GM21786 (cell line): ENCODE measurements around the gene KANSL1.
"Not testable (repeated sequence)": the region's sequence is repeated elsewhere in the genome, so short reads cannot be mapped to it uniquely, and the experiment has no call there.

Source experiments
- ATAC-seq: cut with Tn5 transposase; IDR thresholded peaks from one replicate; pipeline ENCODE4 v1.9.1; 2021; ENCODE audit not compliant: unreplicated experiment

The KANSL1 gene

DNA sequence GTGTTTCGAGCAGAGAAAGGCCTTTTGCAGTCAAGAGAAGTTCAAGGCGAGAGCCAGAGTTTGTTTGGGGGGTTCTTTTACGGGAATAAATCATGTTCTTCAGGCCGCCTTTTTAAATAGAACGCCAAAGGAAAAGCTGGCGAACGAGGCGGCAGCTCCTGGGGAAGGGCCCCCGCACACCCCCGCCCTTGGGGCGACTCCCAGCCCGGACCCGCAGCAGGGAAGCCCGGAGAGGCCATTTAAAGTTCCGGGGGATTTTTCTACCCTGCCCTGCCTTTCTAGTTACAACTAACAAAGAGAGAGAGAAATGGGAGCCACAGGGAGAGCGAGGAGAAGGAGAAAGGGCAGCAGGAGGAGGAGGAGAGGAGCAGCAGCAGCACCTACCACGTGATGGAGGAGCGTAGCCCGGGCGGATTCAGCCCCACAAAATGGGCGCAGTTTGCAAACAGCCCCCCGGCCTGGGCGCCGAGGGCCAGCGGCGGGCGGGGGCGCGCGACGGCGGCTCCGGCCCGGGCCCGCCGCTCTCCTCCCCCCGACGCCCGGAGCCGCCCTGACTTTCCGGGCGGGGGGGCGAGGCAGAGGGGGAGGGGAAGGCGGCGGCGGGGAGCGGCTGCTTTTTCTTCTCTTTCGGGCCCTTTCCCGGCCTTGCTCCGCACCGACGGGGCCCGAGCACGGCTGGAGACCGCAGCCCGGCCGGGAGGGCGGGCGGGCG lies 634 bp downstream of the KANSL1 start:
- ATAC-seq: peak; percentile 27

DNA sequence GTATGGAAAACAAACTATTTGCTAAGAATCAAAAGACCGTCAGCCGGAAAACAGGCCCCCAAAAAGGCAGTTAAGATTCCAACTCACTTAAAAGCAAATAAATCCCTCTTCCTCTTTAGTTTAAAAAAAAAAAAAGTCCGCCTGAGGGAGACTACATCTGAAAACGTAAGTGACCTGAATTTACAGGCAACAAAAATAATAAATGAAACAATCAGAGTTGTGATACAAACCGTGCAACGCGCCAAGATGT lies 1.1 kb downstream of the KANSL1 start:
- no peak for ATAC-seq

DNA sequence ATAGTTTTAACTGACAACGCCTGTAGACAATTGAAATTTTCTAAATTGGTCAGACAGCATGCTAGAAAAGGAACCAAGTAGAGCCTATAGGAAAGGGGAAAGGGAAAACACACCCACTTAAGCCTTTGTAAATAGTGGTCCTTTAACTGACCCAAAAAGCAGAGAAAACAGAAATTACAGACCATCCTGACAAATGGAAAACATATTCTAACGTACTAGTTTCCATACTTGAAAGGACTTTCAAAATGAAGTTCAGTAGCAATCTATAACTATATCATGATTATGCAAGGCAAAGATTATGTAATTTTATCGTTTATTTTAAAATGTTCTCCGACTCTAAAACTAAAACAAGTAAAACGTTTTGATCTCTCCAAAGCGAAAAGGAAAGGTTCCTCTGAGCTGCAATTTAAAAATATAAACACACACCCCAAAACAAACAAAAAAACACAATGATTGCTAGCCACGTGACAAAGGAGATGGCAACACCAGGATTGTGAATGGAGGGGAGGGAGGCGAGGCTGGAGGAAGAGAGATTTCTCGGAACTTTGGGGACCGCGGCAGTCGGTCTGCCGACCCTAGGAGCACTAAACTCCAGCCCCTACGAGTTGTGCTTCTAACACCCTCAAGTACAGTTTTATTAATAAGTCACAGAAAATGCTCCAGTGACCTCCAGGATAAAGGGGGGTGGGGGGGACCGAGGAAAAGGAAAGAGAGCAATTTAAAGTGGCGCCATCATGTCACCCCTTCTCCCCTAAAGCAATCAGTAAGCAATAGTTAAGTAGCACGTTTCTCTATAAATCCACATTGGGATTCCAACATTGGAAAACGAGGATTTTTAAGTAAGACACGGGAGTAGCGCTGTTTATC lies 1.7 kb downstream of the KANSL1 start:
- no peak for ATAC-seq

GRCh38 chr17:46190763-46191162 lies 2.5 kb downstream of the KANSL1 start:
- ATAC-seq: no peak

- ATAC-seq: not testable (repeated sequence)
Measured at GRCh38 chr17:46186827-46187235, 6.4 kb downstream of the KANSL1 start.

- no peak for ATAC-seq
Measured at GRCh38 chr17:46184696-46185095, 8.5 kb downstream of the KANSL1 start.

DNA sequence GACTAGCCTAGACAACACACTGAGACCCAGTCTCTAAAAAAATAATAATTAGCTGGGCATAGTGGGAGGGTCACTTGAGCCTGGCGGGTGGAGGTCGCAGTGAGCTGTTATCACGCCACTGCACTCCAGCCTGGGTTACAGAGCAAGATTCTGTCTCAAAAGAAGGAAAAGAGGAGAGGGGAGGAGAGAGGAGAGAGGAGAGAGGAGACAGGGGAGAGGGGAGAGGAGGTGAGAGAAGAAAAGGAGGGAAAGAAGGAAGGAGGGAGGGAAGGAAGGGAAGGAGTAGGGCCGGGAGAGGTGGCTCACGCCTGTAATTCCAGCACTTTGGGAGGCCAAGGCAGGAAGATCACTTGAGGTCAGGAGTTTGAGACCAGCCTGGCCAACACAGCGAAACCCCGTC lies 9.8 kb downstream of the KANSL1 start:
- not testable (repeated sequence) for ATAC-seq

DNA sequence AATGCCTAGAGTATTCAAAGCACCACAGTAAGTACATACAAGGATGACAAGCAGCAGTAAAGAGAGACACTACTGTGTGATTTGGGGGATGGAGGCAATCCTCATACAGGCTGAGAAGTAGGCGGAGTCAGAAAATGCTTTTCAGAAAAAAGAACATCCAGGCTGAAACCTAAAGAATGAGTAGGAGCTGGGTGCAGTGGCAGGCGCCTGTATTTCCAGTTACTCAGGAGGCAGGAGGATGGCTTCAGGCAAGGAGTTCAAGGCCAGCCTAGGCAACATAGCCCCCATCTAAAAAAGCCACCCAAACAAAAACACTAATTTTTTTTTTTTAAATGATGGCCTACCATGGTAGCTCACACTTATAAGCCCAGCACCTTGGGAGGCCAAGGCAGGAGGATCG lies 10.3 kb downstream of the KANSL1 start:
- ATAC-seq: no peak

DNA sequence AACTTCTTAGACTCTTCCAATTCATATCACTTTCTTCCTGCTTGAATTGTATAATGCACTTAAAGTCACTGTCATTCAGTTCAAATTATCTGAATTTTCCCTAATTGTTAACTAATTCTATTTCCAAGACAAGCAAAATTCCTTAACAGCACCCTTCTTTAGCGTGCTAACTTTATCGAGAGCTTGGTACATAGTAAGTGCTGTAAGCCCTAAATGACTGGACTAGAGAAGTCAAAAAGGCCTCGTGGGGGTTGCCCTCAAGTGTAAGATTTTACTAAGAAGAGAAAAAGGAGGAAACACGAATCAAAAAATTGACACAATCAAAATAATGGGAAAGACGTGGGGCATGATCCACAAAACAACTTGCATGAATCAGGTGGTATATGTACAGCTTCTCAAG lies 11.3 kb downstream of the KANSL1 start:
- ATAC-seq: no peak

DNA sequence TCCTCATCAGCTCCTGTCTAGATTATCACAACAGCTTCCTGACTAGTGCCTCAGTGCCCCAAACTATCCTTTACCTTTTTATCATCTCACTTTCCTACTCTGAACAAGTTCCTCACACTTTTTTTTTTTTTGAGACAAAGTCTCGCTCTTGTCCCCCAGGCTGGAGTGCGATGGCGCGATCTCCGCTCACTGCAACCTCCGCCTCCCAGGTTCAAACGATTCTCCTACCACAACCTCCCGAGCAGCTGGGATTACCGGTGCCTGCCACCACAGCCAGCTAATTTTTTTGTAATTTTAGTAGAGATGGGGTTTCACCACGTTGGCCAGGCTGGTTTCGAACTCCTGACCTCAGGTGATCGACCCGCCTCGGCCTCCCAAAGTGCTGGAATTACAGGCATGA lies 11.9 kb downstream of the KANSL1 start:
- not testable (repeated sequence) for ATAC-seq

GRCh38 chr17:46180892-46181274 lies 12.3 kb downstream of the KANSL1 start:
- no peak for ATAC-seq

- ATAC-seq: not testable (repeated sequence)
Measured at GRCh38 chr17:46180185-46180891, 12.9 kb downstream of the KANSL1 start.

DNA sequence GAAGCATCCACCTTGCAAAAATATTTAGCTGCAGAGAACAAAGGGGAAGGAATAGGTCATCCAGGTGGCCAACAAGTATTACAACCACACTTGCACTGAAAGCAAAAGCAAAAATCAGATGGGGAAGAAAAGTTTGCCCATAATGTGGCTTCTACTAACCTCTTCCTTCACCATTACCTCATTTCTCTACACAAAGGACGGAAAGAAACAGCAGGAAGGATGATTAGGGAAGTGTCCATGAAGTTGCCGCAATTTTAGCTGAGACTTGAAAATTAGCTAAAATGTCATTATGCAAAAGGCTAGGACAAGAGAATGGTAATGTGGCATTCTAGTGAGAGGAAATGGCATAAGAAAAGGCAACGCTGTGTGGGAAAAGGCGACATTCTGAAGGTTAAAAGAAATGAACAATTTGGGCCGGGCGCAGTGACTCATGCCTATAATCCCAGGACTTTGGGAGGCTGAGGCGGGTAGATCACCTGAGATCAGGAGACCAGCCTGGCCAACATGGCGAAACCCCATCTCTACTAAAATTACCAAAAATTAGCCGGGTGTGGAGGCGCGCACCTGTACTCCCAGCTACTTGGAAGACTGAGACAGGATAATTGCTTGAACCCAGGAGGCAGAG lies 13.7 kb downstream of the KANSL1 start:
- no peak for ATAC-seq

- no peak for ATAC-seq
Measured at GRCh38 chr17:46178550-46179214, 14.5 kb downstream of the KANSL1 start.

DNA sequence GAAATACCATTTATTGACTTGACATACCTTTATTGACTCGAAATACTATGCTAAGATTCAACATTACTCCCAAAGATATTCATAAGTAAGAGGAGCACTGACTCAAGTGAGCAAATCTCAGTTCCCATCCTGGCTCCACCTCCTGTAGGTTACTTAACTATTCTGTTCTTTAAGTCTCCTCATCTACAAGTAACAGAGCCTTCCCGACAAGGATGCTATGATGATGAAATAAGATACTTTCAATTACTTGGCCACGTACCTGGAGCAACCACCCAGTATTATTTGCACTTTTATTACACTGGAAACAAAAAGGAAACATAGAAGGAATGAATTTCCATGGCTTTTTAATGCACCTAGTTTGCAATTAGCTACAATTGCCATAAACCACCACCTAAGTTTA lies 16.3 kb downstream of the KANSL1 start:
- no peak for ATAC-seq

DNA sequence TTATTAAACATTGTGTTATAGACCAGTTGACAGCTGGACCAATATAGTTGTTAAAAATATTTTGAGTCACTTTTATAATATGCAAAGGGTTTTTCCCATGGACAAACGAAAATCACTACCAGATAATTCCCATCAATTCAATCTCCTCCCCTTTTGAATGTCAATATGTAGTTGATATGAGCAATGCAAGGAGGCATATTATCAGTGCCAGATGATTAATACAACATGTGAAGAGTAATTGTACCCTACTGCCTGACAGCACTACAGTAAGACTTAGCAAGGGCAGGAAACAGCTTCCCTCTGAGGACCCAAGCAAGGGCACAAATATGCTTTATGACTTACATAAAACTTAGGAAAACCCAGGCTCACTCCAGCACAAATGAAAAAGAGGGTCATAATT lies 17.3 kb downstream of the KANSL1 start:
- no peak for ATAC-seq

- no peak for ATAC-seq
Measured at GRCh38 chr17:46173153-46173552, 20.1 kb downstream of the KANSL1 start.

GRCh38 chr17:46171939-46172338 lies 21.3 kb downstream of the KANSL1 start:
- ATAC-seq: no peak

DNA sequence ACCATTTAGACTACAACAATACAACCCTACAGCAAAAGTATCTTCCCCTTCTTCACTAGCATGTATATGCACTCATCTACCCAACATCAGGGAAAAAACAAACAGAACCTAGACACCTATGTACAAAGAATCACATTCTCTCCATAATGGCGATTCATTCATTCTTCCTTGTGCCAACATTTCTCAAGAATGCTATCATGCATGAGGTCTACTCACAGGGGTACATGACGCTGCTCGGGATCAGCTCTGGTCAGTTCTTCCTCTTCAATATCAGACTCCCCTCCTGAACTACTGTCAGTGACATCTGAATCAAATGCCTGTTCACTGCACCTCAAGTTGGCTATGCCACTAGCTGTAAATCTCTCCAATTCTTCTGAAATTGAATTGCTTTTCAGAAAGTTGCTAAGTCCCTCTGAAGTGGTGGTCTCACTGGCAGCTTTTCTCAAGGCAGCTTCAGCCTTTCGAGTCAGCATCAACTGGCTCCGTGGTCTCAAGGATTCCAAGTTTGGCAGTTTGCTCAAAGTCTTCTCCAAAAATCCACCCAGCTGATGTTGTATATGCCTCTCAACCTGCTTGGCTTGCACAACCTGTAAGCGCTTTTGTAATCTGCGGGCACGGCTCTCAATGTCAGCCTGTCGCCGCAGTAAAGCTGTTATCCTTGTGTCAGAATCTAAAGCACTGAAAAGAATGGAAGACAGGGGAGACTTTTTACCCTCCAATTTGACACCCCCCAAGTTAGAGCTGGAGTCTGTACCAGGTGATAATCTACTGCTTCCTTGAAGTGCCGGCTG lies 22.4 kb downstream of the KANSL1 start:
- ATAC-seq: no peak

DNA sequence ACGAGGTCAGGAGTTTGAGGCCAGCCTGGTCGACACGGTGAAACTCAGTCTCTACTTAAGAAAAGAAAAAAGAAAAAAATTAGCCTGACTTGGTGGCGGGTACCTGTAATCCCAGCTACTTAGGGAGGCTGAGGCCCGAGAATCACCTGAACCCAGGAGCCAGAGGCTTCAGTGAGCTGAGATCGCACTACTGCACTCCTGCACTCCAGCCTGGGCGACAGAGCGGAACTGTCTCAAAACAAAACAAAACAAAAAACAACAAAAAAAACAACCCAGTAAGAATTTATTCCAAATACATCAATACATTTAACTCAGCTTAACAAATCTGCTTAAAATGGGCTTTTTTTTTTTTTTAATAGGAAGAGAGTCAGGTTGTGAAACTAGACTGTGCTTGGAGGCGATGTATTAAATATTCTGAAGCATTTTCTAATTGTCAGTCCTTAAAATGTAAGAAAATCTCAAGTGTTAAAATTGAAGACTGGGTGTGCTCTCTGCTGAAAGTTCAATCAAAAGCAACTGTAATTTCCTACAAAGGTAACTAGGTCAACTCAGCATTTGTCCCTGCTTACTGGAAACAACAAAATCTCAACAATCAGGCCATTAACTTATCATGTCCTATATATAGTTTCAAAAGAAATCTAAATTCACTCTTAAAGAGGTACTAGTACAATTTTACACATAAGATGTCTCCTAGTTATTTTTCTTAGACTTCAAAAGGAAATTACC lies 23.2 kb downstream of the KANSL1 start:
- ATAC-seq: no peak
